HEK293 (cell line): ENCODE data around the gene COQ8A.

ENCODE experiments used
- EGR2 ChIP-seq: fragments of 450-650 bp; formaldehyde crosslinking; IDR thresholded peaks from 2 replicates; pipeline ENCODE4 v1.5.1; 2016; ENCODE audit warnings: low read depth, missing biosample characterization, missing genetic modification characterization
- GLI2 ChIP-seq: fragments of 450-650 bp; formaldehyde crosslinking; IDR thresholded peaks from 2 replicates; pipeline ENCODE4; 2017; ENCODE audit warnings: missing biosample characterization, missing genetic modification characterization, low read depth, borderline replicate concordance
- GLIS1 ChIP-seq: fragments of 450-650 bp; formaldehyde crosslinking; IDR thresholded peaks from 2 replicates; pipeline ENCODE4 v1.5.1; 2016; ENCODE audit warnings: missing biosample characterization, missing genetic modification characterization
- KLF16 ChIP-seq: fragments of 450-650 bp; formaldehyde crosslinking; IDR thresholded peaks from 2 replicates; pipeline ENCODE4 v1.5.1; 2017; ENCODE audit warnings: missing biosample characterization, missing genetic modification characterization
- OSR2 ChIP-seq: fragments of 450-650 bp; formaldehyde crosslinking; IDR thresholded peaks from 2 replicates; pipeline ENCODE4 v1.5.1; 2016; ENCODE audit warnings: missing biosample characterization, missing genetic modification characterization
- SP2 ChIP-seq: fragments of 450-650 bp; formaldehyde crosslinking; IDR thresholded peaks from 2 replicates; pipeline ENCODE4 v1.5.1; 2016; ENCODE audit warnings: missing biosample characterization, missing genetic modification characterization
- SP3 ChIP-seq: fragments of 450-650 bp; formaldehyde crosslinking; IDR thresholded peaks from 2 replicates; pipeline ENCODE4 v1.5.1; 2016; ENCODE audit warnings: missing biosample characterization, missing genetic modification characterization
- SP7 ChIP-seq: fragments of 450-650 bp; formaldehyde crosslinking; IDR thresholded peaks from 2 replicates; pipeline ENCODE4 v1.5.1; 2016; ENCODE audit warnings: missing biosample characterization, missing genetic modification characterization
- TSHZ1 ChIP-seq: fragments of 450-650 bp; formaldehyde crosslinking; IDR thresholded peaks from 2 replicates; pipeline ENCODE4 v1.5.1; 2016; ENCODE audit warnings: missing biosample characterization, missing genetic modification characterization, borderline replicate concordance
- YY2 ChIP-seq: fragments of 450-650 bp; formaldehyde crosslinking; IDR thresholded peaks from 2 replicates; pipeline ENCODE4 v1.5.1; 2016; ENCODE audit warnings: missing biosample characterization, missing genetic modification characterization
- ZBTB1 ChIP-seq: fragments of 450-650 bp; formaldehyde crosslinking; IDR thresholded peaks from 2 replicates; pipeline ENCODE4 v1.5.1; 2016; ENCODE audit warnings: missing biosample characterization, missing genetic modification characterization
- ZBTB20 ChIP-seq: fragments of 450-650 bp; formaldehyde crosslinking; IDR thresholded peaks from 2 replicates; pipeline ENCODE4 v1.5.1; 2016; ENCODE audit warnings: missing biosample characterization, missing genetic modification characterization
- ZFP69B ChIP-seq: fragments of 450-650 bp; formaldehyde crosslinking; IDR thresholded peaks from 2 replicates; pipeline ENCODE4 v1.5.1; 2016; ENCODE audit warnings: missing biosample characterization, missing genetic modification characterization
- ZNF114 ChIP-seq: fragments of 450-650 bp; formaldehyde crosslinking; IDR thresholded peaks from 2 replicates; pipeline ENCODE4 v1.5.0; 2017; ENCODE audit warnings: missing biosample characterization, missing genetic modification characterization
- ZNF157 ChIP-seq: fragments of 450-650 bp; formaldehyde crosslinking; IDR thresholded peaks from 2 replicates; pipeline ENCODE4 v1.5.1; 2016; ENCODE audit warnings: missing biosample characterization, missing genetic modification characterization
- ZNF16 ChIP-seq: fragments of 450-650 bp; formaldehyde crosslinking; IDR thresholded peaks from 2 replicates; pipeline ENCODE4 v1.5.1; 2016; ENCODE audit warnings: low read depth, missing biosample characterization, missing genetic modification characterization
- ZNF202 ChIP-seq: fragments of 450-650 bp; formaldehyde crosslinking; IDR thresholded peaks from 2 replicates; pipeline ENCODE4 v1.5.1; 2016; ENCODE audit warnings: missing biosample characterization, missing genetic modification characterization, borderline replicate concordance
- ZNF223 ChIP-seq: fragments of 450-650 bp; formaldehyde crosslinking; IDR thresholded peaks from 2 replicates; pipeline ENCODE4 v1.5.1; 2016; ENCODE audit warnings: missing biosample characterization, missing genetic modification characterization
- ZNF23 ChIP-seq: fragments of 450-650 bp; formaldehyde crosslinking; IDR thresholded peaks from 2 replicates; pipeline ENCODE4 v1.5.1; 2016; ENCODE audit warnings: missing biosample characterization, missing genetic modification characterization, borderline replicate concordance
- ZNF239 ChIP-seq: fragments of 450-650 bp; formaldehyde crosslinking; IDR thresholded peaks from 2 replicates; pipeline ENCODE4 v1.5.1; 2016; ENCODE audit warnings: missing biosample characterization, missing genetic modification characterization
- ZNF311 ChIP-seq: fragments of 450-650 bp; formaldehyde crosslinking; IDR thresholded peaks from 2 replicates; pipeline ENCODE4 v1.5.1; 2017; ENCODE audit warnings: missing biosample characterization, missing genetic modification characterization, borderline replicate concordance
- ZNF404 ChIP-seq: fragments of 450-650 bp; formaldehyde crosslinking; IDR thresholded peaks from 2 replicates; pipeline ENCODE4 v1.5.1; 2017; ENCODE audit warnings: missing biosample characterization, missing genetic modification characterization
- ZNF433 ChIP-seq: fragments of 450-650 bp; formaldehyde crosslinking; IDR thresholded peaks from 2 replicates; pipeline ENCODE4 v1.5.1; 2016; ENCODE audit warnings: missing biosample characterization, missing genetic modification characterization, low read depth
- ZNF544 ChIP-seq: fragments of 450-650 bp; formaldehyde crosslinking; IDR thresholded peaks from 2 replicates; pipeline ENCODE4 v1.5.0; 2017; ENCODE audit warnings: missing biosample characterization, missing genetic modification characterization
- ZNF555 ChIP-seq: fragments of 450-650 bp; formaldehyde crosslinking; conservative IDR thresholded peaks from 2 replicates; pipeline ENCODE4 v1.5.1; 2017; ENCODE audit warnings: missing biosample characterization, mild to moderate bottlenecking, missing genetic modification characterization, inconsistent platforms
- ZNF610 ChIP-seq: fragments of 450-650 bp; formaldehyde crosslinking; IDR thresholded peaks from 2 replicates; pipeline ENCODE4 v1.5.1; 2016; ENCODE audit warnings: missing biosample characterization, missing genetic modification characterization, borderline replicate concordance
- ZNF658 ChIP-seq: fragments of 450-650 bp; formaldehyde crosslinking; IDR thresholded peaks from 2 replicates; pipeline ENCODE4; 2016; ENCODE audit warnings: missing biosample characterization, missing genetic modification characterization
- ZNF660 ChIP-seq: fragments of 450-650 bp; IDR thresholded peaks from 2 replicates; pipeline ENCODE4 v1.5.1; 2018; ENCODE audit warnings: missing biosample characterization, mild to moderate bottlenecking, missing genetic modification characterization
- ZNF670 ChIP-seq: fragments of 450-650 bp; formaldehyde crosslinking; IDR thresholded peaks from 2 replicates; pipeline ENCODE4 v1.5.1; 2016; ENCODE audit warnings: missing biosample characterization, missing genetic modification characterization, low read depth
- TF ChIP-seq, protein P1 (sequence below): fragments of 450-650 bp; formaldehyde crosslinking; IDR thresholded peaks from 2 replicates; pipeline ENCODE4 v1.5.1; 2016; ENCODE audit warnings: missing biosample characterization, missing genetic modification characterization
- TF ChIP-seq, protein P2 (sequence below): fragments of 450-650 bp; formaldehyde crosslinking; IDR thresholded peaks from 2 replicates; pipeline ENCODE4 v1.5.1; 2016; ENCODE audit warnings: missing biosample characterization, missing genetic modification characterization
- TF ChIP-seq, protein P3 (sequence below): fragments of 450-650 bp; formaldehyde crosslinking; IDR thresholded peaks from 2 replicates; pipeline ENCODE4 v1.5.1; 2017; ENCODE audit warnings: missing biosample characterization, missing genetic modification characterization

COQ8A gene

GRCh38 chr1:226939438-226940028 lies 561 bp upstream of the COQ8A start (continued):
- TF ChIP-seq, protein P1, sequence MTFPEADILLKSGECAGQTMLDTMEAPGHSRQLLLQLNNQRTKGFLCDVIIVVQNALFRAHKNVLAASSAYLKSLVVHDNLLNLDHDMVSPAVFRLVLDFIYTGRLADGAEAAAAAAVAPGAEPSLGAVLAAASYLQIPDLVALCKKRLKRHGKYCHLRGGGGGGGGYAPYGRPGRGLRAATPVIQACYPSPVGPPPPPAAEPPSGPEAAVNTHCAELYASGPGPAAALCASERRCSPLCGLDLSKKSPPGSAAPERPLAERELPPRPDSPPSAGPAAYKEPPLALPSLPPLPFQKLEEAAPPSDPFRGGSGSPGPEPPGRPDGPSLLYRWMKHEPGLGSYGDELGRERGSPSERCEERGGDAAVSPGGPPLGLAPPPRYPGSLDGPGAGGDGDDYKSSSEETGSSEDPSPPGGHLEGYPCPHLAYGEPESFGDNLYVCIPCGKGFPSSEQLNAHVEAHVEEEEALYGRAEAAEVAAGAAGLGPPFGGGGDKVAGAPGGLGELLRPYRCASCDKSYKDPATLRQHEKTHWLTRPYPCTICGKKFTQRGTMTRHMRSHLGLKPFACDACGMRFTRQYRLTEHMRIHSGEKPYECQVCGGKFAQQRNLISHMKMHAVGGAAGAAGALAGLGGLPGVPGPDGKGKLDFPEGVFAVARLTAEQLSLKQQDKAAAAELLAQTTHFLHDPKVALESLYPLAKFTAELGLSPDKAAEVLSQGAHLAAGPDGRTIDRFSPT (tag by site-specific recombination) = peak; percentile 97
- TF ChIP-seq ZNF223 (tag by site-specific recombination) (no peak; the same call in 1 of the 2 replicates), EGR2 (tag by site-specific recombination) (no peak), ZNF311 (tag by site-specific recombination) (no peak), OSR2 (tag by site-specific recombination) (peak; percentile 38; the same call in 1 of the 2 replicates), ZNF658 (tag by site-specific recombination) (no peak), ZNF610 (tag by site-specific recombination) (peak; percentile 58), ZNF16 (no peak), ZNF660 (peak; percentile 98), SP3 (tag by site-specific recombination) (no peak), GLIS1 (tag by site-specific recombination) (peak; percentile 82), KLF16 (tag by site-specific recombination) (peak; percentile 81), ZNF157 (no peak), YY2 (tag by site-specific recombination) (0 out of 2 replicates have a peak, but pooled peaks have one; percentile 56), SP7 (peak; percentile 94), ZBTB1 (tag by site-specific recombination) (peak; percentile 92), ZNF433 (tag by site-specific recombination) (no peak), SP2 (tag by site-specific recombination) (no peak), ZBTB20 (tag by site-specific recombination) (peak; percentile 96), TSHZ1 (tag by site-specific recombination) (no peak), ZFP69B (tag by site-specific recombination) (peak; percentile 98), ZNF555 (no peak), ZNF202 (tag by site-specific recombination) (no peak), ZNF404 (tag by site-specific recombination) (no peak), ZNF23 (no peak), ZNF670 (no peak), ZNF114 (no peak), GLI2 (tag by site-specific recombination) (no peak), ZNF239 (tag by site-specific recombination) (peak; percentile 45; the same call in 1 of the 2 replicates), ZNF544 (tag by site-specific recombination) (no peak)
- TF ChIP-seq, protein P2, sequence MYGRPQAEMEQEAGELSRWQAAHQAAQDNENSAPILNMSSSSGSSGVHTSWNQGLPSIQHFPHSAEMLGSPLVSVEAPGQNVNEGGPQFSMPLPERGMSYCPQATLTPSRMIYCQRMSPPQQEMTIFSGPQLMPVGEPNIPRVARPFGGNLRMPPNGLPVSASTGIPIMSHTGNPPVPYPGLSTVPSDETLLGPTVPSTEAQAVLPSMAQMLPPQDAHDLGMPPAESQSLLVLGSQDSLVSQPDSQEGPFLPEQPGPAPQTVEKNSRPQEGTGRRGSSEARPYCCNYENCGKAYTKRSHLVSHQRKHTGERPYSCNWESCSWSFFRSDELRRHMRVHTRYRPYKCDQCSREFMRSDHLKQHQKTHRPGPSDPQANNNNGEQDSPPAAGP = peak; percentile 95
- TF ChIP-seq, protein P3, sequence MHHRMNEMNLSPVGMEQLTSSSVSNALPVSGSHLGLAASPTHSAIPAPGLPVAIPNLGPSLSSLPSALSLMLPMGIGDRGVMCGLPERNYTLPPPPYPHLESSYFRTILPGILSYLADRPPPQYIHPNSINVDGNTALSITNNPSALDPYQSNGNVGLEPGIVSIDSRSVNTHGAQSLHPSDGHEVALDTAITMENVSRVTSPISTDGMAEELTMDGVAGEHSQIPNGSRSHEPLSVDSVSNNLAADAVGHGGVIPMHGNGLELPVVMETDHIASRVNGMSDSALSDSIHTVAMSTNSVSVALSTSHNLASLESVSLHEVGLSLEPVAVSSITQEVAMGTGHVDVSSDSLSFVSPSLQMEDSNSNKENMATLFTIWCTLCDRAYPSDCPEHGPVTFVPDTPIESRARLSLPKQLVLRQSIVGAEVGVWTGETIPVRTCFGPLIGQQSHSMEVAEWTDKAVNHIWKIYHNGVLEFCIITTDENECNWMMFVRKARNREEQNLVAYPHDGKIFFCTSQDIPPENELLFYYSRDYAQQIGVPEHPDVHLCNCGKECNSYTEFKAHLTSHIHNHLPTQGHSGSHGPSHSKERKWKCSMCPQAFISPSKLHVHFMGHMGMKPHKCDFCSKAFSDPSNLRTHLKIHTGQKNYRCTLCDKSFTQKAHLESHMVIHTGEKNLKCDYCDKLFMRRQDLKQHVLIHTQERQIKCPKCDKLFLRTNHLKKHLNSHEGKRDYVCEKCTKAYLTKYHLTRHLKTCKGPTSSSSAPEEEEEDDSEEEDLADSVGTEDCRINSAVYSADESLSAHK = no peak
- TF ChIP-seq, all 188 proteins: peak for 93
